Measurements from ENCODE around the gene CIZ1. TPM values are rescaled to one million over a fixed set of nuclear protein-coding genes. Genes with fewer than 3 reads are reported as not detected.

The CIZ1 gene
- total and polyA plus RNA-seq, 2 of the 13 experiments (the other 11 are each of a cell fraction or from before 2014, with no cell fraction given): 30.6 to 50.3 TPM

DNA sequence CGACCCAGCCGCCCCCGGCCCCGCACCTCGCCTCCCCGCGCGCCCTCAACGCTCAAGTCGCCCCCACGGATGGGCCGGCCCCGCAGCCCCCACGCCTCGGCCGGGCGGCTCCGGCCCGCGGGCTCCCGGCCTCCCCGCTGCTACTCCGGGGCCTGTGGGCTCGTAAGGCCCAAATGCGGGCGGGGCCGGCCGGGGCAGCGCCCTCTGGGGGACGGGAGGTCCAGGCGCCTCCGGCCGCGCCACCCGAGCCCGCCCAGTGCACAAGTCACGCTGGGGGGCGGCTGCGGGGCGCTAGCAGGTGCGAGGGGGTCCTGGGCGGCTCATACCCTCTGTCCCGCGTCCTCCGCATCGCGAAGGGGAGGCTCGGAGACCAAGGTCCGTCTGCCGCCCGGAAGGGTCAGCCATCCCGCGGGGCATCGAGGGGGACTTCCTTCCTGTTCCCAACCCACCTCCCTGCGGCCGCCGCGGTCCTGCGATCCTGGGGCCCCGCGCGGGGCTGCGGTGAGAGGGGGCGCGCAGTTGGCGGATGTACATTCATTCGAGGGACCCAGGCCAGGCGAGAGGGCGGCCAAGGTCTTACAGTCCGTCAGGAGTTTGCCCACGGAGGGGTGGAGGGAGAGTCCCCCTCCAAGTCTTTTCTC lies at the start of gene CIZ1 (continued):
- TF ChIP-seq, protein P1, sequence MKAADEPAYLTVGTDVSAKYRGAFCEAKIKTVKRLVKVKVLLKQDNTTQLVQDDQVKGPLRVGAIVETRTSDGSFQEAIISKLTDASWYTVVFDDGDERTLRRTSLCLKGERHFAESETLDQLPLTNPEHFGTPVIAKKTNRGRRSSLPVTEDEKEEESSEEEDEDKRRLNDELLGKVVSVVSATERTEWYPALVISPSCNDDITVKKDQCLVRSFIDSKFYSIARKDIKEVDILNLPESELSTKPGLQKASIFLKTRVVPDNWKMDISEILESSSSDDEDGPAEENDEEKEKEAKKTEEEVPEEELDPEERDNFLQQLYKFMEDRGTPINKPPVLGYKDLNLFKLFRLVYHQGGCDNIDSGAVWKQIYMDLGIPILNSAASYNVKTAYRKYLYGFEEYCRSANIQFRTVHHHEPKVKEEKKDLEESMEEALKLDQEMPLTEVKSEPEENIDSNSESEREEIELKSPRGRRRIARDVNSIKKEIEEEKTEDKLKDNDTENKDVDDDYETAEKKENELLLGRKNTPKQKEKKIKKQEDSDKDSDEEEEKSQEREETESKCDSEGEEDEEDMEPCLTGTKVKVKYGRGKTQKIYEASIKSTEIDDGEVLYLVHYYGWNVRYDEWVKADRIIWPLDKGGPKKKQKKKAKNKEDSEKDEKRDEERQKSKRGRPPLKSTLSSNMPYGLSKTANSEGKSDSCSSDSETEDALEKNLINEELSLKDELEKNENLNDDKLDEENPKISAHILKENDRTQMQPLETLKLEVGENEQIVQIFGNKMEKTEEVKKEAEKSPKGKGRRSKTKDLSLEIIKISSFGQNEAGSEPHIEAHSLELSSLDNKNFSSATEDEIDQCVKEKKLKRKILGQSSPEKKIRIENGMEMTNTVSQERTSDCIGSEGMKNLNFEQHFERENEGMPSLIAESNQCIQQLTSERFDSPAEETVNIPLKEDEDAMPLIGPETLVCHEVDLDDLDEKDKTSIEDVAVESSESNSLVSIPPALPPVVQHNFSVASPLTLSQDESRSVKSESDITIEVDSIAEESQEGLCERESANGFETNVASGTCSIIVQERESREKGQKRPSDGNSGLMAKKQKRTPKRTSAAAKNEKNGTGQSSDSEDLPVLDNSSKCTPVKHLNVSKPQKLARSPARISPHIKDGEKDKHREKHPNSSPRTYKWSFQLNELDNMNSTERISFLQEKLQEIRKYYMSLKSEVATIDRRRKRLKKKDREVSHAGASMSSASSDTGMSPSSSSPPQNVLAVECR (CRISPR knock-in tag; IDR thresholded peaks at IDR 0.05; ENCODE audit: borderline replicate concordance): peak; percentile 78
- TF ChIP-seq, protein P2, sequence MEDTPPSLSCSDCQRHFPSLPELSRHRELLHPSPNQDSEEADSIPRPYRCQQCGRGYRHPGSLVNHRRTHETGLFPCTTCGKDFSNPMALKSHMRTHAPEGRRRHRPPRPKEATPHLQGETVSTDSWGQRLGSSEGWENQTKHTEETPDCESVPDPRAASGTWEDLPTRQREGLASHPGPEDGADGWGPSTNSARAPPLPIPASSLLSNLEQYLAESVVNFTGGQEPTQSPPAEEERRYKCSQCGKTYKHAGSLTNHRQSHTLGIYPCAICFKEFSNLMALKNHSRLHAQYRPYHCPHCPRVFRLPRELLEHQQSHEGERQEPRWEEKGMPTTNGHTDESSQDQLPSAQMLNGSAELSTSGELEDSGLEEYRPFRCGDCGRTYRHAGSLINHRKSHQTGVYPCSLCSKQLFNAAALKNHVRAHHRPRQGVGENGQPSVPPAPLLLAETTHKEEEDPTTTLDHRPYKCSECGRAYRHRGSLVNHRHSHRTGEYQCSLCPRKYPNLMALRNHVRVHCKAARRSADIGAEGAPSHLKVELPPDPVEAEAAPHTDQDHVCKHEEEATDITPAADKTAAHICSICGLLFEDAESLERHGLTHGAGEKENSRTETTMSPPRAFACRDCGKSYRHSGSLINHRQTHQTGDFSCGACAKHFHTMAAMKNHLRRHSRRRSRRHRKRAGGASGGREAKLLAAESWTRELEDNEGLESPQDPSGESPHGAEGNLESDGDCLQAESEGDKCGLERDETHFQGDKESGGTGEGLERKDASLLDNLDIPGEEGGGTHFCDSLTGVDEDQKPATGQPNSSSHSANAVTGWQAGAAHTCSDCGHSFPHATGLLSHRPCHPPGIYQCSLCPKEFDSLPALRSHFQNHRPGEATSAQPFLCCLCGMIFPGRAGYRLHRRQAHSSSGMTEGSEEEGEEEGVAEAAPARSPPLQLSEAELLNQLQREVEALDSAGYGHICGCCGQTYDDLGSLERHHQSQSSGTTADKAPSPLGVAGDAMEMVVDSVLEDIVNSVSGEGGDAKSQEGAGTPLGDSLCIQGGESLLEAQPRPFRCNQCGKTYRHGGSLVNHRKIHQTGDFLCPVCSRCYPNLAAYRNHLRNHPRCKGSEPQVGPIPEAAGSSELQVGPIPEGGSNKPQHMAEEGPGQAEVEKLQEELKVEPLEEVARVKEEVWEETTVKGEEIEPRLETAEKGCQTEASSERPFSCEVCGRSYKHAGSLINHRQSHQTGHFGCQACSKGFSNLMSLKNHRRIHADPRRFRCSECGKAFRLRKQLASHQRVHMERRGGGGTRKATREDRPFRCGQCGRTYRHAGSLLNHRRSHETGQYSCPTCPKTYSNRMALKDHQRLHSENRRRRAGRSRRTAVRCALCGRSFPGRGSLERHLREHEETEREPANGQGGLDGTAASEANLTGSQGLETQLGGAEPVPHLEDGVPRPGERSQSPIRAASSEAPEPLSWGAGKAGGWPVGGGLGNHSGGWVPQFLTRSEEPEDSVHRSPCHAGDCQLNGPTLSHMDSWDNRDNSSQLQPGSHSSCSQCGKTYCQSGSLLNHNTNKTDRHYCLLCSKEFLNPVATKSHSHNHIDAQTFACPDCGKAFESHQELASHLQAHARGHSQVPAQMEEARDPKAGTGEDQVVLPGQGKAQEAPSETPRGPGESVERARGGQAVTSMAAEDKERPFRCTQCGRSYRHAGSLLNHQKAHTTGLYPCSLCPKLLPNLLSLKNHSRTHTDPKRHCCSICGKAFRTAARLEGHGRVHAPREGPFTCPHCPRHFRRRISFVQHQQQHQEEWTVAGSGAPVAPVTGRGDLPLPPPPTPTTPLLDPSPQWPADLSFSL (CRISPR knock-in tag; IDR thresholded peaks at IDR 0.05): no peak
- no peak for TF ChIP-seq NFRKB (IDR thresholded peaks at IDR 0.05)
- no peak for TF ChIP-seq CBX5 (CRISPR knock-in tag; IDR thresholded peaks at IDR 0.05; ENCODE audit: borderline replicate concordance)
- no peak for TF ChIP-seq SSRP1 (CRISPR knock-in tag; IDR thresholded peaks at IDR 0.05)
- TF ChIP-seq CENPX (CRISPR knock-in tag; IDR thresholded peaks at IDR 0.05): no peak
- peak; percentile 87; the same call in 1 of the 2 replicates for TF ChIP-seq ARID2 (CRISPR knock-in tag; IDR thresholded peaks at IDR 0.05; ENCODE audit: borderline replicate concordance)
- TF ChIP-seq SMAD1 (CRISPR knock-in tag; IDR thresholded peaks at IDR 0.05; ENCODE audit: borderline replicate concordance, low read depth): no peak
- no peak for TF ChIP-seq ZNF550 (CRISPR knock-in tag; IDR thresholded peaks at IDR 0.05; ENCODE audit: borderline replicate concordance)
- no peak for TF ChIP-seq MIER2 (CRISPR knock-in tag; IDR thresholded peaks at IDR 0.05)
- TF ChIP-seq CEBPB (IDR thresholded peaks at IDR 0.05; ENCODE audit: borderline replicate concordance, low read depth, low read length): no peak
- TF ChIP-seq NR2F2 (IDR thresholded peaks at IDR 0.05; ENCODE audit: borderline replicate concordance, low read depth): 0 out of 2 replicates have a peak, but pooled peaks have one; percentile 12
- 0 out of 2 replicates have a peak, but pooled peaks have one; percentile 64 for TF ChIP-seq ZNF773 (CRISPR knock-in tag; IDR thresholded peaks at IDR 0.05; ENCODE audit: borderline replicate concordance)
- TF ChIP-seq PITX1 (CRISPR knock-in tag; IDR thresholded peaks at IDR 0.05): no peak
- TF ChIP-seq SNAI1 (CRISPR knock-in tag; IDR thresholded peaks at IDR 0.05; ENCODE audit: borderline replicate concordance): no peak
- TF ChIP-seq ZSCAN22 (CRISPR knock-in tag; IDR thresholded peaks at IDR 0.05): no peak
- peak; percentile 49 for TF ChIP-seq HNRNPK (IDR thresholded peaks at IDR 0.05; ENCODE audit: low read depth, low read length, poor library complexity, severe bottlenecking)

All from HepG2 (cell line).